ENCODE measurements around the gene B3GNT3. TPM values are rescaled to one million over a fixed set of nuclear protein-coding genes. Genes with fewer than 3 reads are reported as not detected.
A peak's percentile ranks its signal among the peaks of the same experiment; 100 is the strongest.

Gene B3GNT3
- total and polyA plus RNA-seq, 9 of the 15 experiments (the other 6 are each of a cell fraction or from before 2014, with no cell fraction given) = 0.06 to 0.11 (median 0.07) TPM; not detected in 6

- BruUV-seq (replicated peaks) = no TSS peak
- no peaks in the 10 kb centered on the region for H3K27me3 ChIP-seq (ENCODE audit: control insufficient read depth in 2 of 2, insufficient read depth in 2 of 2, low read length in 2 of 2)
- peak within 1 kb of the TSS; percentile 82 for H3K4me3 ChIP-seq
- peaks cover 44% of the 10 kb centered on the region for H4K20me1 ChIP-seq (replicated peaks; ENCODE audit: control insufficient read depth, insufficient read depth, low read length)
- intact Hi-C loops (cut with micrococcal nuclease) = loop anchor here (1.0 to 10.0 kb wide), 4 partner anchors 67 to 392 kb away; no protein-coding TSS in a partner anchor
- ChIA-PET POLR2A (interaction anchor here (0.5 to 4.0 kb wide), 36 partner anchors 10 to 617 kb away, joined by 3 to 51 read pairs (median 3); partner anchors contain the start of genes CCDC124, JAK3 and SLC5A5), CTCF (ENCODE audit: low intra/inter-chr PET ratio) (interaction anchor here (0.6 to 2.0 kb wide), 5 partner anchors 72 to 515 kb away, joined by 3 to 13 read pairs (median 7); partner anchors contain the start of gene CCDC124)
- in situ Hi-C loops (cut with MboI) = loop anchor here (5.0 to 10.0 kb wide), 3 partner anchors 155 to 412 kb away; partner anchors contain the start of gene TMEM221
- peak within 1 kb of the TSS; percentile 85 for H2AFZ ChIP-seq (ENCODE audit: low read depth, low read length)
- H3K27ac ChIP-seq (ENCODE audit: extremely low read depth, low read depth, low read length) = peak within 1 kb of the TSS; percentile 91
- under 1% methylated on average over 80 of the region's 80 CpGs for WGBS (ENCODE audit: insufficient coverage, low coverage, missing lambda C conversion rate)
- H3K4me1 ChIP-seq (replicated peaks in 1 of 2; ENCODE audit: control insufficient read depth in 2 of 2, insufficient read depth in 2 of 2, low read length in 2 of 2) = peaks cover 7 to 34% of the 10 kb centered on the region in 2 experiments; a peak in 4 of 5 replicates
- peak within 1 kb of the TSS; percentile 100 for H3K4me2 ChIP-seq (ENCODE audit: insufficient read depth, low read length)
- peaks cover 3% of the 10 kb centered on the region for H3K9me1 ChIP-seq (ENCODE audit: control insufficient read depth, insufficient read depth, low read length)
- ATAC-seq (peak; percentile 94), DNase-seq (ENCODE audit: extremely low read depth in 1 of 4, low spot score in 3 of 4) (peak; percentile 93 to 100 (median 94)), FAIRE-seq (peak; percentile 99)
- peaks cover 43% of the 10 kb centered on the region for H3K79me2 ChIP-seq (ENCODE audit: control insufficient read depth, insufficient read depth, low read length)
- no peaks in the 10 kb centered on the region for H3K9me3 ChIP-seq (replicated peaks; ENCODE audit: control insufficient read depth, insufficient read depth, low read depth, low read length)
- H3K9ac ChIP-seq (ENCODE audit: insufficient read depth in 1 of 2, low read depth in 2 of 2, low read length in 2 of 2) = peak within 1 kb of the TSS; percentile 99
- peaks cover 48% of the 10 kb centered on the region for H3K36me3 ChIP-seq (ENCODE audit: control insufficient read depth, insufficient read depth, low read length)
- TF ChIP-seq NFIX (CRISPR knock-in tag; IDR thresholded peaks at IDR 0.05; ENCODE audit: low read depth) (no peak), GABPB1 (CRISPR knock-in tag; IDR thresholded peaks at IDR 0.05) (peak; percentile 99), ZNF586 (CRISPR knock-in tag; conservative IDR thresholded peaks at IDR 0.05) (no peak), NR0B1 (IDR thresholded peaks at IDR 0.05; ENCODE audit: partially characterized antibody) (no peak), RFX5 (IDR thresholded peaks at IDR 0.05; ENCODE audit: low read depth, low read length) (no peak), ZBTB9 (CRISPR knock-in tag; IDR thresholded peaks at IDR 0.05) (0 out of 2 replicates have a peak, but pooled peaks have one; percentile 73), SMARCC2 (IDR thresholded peaks at IDR 0.05; ENCODE audit: low read depth) (no peak), FOXJ3 (CRISPR knock-in tag; IDR thresholded peaks at IDR 0.05) (no peak), ZNF79 (CRISPR knock-in tag; IDR thresholded peaks at IDR 0.05; ENCODE audit: low read depth) (no peak), NR1H2 (CRISPR knock-in tag; IDR thresholded peaks at IDR 0.05) (no peak), HMG20B (CRISPR knock-in tag; IDR thresholded peaks at IDR 0.05) (no peak), NCOA6 (IDR thresholded peaks at IDR 0.05) (no peak), CBX2 (IDR thresholded peaks at IDR 0.05; ENCODE audit: insufficient read depth, low read length, poor library complexity, severe bottlenecking) (no peak), MEF2A (IDR thresholded peaks at IDR 0.05; ENCODE audit: control insufficient read depth, low read depth, low read length) (no peak), CEBPG (CRISPR knock-in tag; IDR thresholded peaks at IDR 0.05) (no peak), CEBPG (tag; conservative IDR thresholded peaks at IDR 0.05 in 1 of 2, IDR thresholded peaks at IDR 0.05 in 1 of 2) (no peak)
These were observed 64.8 kb downstream of the B3GNT3 start, which contains the start of gene RPL18A for GRCh38 chr19:17859533-17860330. Gene RPL18A (plus strand): TSS chr19:17859910. CDS start chr19:17859957, 47 bp downstream.

Measured in K562 (cell line).